Right forelimb (tissue), 1 donor: ENCODE data around the gene DMTF1.
"Not testable (repeated sequence)": the region's sequence is repeated elsewhere in the genome, so short reads cannot be mapped to it uniquely, and the experiment has no call there.

Experiments used
- DNase-seq: peaks from one replicate; pipeline ENCODE4 v3.0.0-alpha.2; 2018

DMTF1 gene, protein sequence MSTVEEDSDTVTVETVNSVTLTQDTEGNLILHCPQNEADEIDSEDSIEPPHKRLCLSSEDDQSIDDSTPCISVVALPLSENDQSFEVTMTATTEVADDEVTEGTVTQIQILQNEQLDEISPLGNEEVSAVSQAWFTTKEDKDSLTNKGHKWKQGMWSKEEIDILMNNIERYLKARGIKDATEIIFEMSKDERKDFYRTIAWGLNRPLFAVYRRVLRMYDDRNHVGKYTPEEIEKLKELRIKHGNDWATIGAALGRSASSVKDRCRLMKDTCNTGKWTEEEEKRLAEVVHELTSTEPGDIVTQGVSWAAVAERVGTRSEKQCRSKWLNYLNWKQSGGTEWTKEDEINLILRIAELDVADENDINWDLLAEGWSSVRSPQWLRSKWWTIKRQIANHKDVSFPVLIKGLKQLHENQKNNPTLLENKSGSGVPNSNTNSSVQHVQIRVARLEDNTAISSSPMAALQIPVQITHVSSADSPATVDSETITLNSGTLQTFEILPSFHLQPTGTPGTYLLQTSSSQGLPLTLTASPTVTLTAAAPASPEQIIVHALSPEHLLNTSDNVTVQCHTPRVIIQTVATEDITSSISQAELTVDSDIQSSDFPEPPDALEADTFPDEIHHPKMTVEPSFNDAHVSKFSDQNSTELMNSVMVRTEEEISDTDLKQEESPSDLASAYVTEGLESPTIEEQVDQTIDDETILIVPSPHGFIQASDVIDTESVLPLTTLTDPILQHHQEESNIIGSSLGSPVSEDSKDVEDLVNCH

DNA sequence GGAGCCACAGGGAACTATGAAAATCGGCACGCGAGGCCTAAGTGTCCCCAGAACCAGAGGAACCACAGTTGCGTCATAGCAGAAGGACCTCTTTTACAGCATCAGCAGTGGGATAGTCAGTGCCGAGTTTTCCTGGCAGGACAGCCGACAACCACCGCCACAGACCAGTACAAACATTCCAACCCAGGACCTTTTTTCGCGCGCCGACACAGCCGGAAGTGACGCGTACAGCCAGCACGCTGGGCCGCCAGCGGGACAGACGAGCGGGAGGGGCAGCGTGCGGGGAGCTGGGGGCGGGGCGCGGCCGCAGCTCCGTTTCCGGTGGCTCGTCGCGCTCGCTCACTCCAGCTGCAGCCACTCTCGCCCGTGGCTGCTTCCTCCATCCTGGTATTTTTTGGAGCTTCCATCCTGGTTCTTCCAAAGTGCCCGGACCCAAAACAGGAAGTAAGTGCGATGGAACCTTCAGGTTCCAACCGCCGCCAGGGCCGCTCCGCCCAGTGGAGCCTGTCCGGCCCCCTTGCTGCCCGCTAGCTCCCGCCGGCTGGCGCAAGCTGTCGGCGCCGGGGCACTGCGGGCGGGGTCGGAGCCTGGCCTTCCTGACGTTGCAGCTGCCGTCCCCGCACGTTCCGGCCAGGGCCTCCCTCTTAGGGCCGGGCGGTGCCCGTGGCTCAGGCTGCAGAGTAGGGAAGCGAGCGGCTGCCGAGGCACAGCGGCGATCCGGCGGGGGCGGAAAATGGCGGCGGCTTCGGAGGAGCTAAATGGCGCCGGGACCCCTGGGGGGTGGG, at the start of gene DMTF1:
TSS of gene DMTF1 (plus strand) at position 342 of the 785 bp plus-strand sequence. CDS start 12,489 bp downstream, outside the sequence.
- DNase-seq = peak; percentile 97

DNA sequence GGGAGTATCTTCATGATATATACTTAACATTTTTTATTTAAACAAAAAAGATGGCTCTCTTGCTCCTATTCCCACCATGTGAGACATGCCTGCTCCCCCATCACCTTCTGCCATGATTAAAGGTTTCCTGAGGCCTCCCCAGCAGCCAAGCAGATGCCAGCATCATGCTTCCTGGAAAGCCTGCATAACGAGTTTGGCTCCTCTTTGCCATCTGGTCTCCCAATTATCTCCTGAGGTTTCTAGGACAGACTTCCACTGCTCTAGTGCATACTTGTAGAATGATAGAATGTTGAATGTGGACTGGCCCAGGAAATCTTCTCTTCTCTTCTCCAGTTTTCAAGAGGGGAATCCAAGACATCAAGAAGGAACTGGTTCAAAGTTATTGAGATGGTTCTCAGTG, 46.9 kb upstream of the DMTF1 start:
- no peak for DNase-seq

DNA sequence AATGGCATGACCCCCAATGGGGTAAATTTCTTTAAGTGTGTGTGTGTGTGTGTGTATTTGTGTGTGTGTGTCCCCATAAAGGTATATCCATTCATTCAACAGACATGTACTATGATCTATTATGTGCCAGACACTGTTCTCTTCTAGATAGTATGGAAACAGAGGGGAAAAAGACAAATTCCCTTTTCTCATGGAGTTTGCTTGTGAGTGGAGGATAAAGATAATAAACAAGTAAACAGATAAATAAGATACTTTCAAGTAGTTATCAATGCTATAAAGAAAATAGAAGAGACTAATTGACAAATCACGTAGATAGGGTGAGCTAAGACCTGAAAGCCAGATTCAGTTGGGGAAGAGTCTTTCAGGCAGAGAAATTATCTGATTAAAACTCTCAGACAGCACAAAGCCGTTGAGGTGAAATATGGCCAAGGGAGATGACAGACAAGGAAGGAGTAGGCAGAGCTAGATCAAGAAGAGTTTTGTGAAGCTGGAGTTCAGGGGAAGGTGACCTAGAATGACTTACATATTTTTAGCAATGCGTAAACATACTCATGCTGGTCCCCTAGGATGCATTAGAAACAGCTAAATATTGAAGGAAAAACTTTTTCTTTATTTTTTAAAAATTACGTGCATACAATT, 45.2 kb upstream of the DMTF1 start:
- DNase-seq = no peak

DNA sequence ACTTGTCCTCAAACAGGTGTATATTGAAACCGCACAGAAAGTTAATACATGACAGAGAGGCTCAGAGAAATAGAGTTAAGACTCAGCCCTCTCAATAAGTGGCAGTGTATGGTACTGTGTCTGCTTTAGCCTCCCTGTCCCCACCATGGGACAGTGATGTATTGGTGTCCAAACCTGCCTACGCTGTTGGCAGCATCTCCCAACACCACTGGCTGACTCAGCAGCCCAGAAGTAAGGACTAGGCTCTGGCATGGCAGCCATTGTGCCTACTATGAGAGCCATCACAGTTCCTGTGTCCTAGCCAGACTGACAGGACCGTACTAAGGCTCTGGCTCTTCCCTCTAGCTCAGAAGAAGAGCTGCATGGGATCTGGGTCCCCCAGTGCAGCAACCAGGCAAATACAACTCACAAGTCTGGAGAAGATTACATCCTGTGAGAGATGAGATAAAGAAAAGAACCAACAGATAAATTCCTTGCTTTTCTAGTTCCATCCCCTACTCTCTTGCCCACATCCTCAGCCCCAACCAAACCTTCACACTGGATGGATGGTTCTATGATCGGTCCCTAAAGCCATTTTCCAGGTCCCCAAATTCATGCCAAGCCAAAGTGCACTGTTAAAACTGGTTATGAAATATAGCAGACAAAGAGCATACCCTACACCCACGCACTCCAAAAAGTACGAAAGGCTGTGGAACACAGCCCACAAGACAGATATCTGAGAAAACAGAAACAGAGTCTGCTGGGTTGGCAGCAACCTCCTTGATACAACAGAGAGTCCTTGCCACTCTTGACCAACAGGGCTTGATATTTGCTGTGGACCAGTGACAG, 44.1 kb upstream of the DMTF1 start:
- no peak for DNase-seq

DNA sequence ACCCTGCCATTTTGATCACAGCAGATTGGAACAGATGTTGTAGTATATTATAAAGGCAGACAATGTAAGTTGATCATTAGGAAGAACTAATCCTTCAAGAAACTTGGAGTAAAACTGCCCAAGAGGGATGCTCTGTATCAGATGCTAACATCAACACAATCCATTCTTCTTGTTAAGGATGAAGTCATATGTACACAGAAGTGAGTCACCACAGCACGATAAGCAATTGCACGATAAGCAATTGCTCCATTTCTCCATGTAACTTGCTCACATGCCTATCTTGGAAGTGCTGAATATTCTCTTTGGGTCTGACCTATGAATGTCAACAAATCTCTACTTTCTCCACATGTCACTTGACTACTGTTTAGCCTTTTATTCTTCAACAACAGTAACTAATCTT, 41.5 kb upstream of the DMTF1 start:
- DNase-seq = no peak

DNA sequence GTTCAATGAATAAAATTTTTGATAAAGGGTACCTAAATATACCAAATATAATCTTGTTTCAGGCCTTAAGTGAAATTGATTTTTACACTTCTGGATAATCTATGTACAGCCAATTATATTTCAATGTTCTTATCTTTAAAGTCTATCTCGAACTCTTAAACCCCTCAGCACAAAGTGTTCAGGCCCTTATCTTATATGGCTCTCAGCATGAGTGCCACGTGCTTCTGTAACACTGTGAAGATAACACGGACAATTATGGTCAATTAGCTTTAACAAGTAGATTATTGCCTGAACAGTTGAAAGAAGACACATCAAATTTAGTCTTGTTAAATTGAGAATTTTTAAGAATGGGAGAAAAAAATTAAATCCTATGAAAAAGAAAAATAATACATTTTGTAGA, 40.4 kb upstream of the DMTF1 start:
- DNase-seq = no peak

DNA sequence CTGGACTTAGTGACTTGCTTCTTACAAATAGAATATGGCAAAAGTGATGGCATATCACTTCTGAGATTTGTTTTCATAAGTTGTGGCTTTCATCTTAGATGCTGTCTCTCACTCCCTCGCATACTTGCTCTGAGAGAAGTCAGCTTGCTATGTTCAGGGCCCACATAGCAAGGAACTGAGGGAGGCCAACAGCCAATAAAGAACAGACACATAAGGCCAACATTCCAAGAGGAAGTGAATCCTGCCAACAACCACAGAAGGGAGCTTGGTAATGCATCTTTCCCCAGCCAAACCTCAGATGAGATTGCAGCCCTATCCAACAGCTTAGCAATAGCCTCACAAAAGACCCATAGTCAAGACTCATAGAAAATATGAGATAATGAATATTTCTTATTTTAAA, 39.2 kb upstream of the DMTF1 start:
- no peak for DNase-seq

DNA sequence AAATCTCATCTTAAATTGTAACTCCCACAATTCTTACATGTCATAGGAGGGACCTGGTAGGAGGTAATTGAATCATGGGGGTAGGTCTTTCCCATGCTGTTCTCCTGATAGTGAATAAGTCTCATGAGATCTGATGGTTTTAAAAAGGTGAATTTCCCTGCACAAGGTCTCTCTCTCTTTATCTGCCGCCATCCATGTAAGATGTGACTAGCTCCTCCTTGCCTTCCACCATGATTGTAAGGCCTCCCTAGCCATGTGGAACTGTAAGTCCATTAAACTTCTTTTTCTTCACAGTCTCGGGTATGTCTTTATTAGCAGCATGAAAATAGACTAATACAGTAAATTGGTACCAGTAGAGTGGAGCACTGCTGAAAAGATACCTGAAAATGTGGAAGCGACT, 38.3 kb upstream of the DMTF1 start:
- DNase-seq = not testable (repeated sequence)

DNA sequence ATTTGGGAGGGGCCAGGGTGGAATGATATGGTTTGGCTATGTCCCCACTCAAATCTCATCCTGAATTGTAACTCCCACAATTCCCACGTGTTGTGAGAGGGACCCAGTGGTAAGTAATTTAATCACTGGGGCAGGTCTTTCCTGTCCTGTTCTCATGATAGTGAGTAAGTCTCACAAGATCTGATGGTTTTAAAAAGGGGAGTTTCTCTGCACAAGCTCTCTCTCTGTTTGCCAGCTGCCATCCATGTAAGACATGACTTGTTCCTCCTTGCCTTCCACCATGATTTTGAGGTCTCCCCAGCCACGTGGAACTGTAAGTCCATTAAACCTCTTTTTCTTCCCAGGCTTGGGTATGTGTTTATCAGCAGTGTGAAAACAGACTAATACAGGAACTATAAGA, 36.5 kb upstream of the DMTF1 start:
- DNase-seq = not testable (repeated sequence)

DNA sequence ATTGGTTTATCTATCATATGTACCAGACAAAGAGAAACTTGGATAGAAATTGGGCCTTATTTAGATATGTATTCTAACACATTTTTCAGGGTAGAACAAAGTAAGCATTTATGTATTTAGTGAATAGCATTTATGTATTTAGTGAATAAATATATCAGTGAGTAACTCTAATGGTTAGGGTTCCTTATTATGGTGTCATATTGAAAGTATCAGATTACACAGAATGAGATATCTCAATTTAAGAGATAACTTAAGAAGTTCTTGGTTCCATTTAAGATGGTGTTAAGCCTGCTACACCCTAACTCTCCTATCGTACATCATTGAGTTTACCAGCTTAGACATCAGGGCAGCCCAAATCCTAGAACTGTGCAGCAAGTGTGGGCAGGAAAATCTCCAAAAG, 35.9 kb upstream of the DMTF1 start:
- no peak for DNase-seq

DNA sequence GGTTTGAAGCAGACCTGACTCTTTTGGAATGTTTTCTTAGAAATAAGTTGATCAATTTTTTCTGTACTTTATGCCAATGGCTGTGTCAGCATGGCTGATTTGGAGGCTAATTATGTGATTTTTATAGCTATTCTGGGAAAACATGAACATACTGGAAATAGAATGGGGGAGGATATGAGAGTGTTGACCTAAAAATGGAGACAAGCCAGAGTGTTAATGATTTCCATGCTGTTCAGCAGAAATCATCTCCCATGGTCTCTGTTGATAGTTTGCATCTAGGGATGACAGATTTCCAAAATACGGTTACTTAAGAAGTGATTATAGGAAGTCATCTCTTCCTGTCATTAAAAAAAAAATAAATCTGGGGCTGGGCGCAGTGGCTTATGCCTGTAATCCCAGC, 32.7 kb upstream of the DMTF1 start:
- DNase-seq = no peak

DNA sequence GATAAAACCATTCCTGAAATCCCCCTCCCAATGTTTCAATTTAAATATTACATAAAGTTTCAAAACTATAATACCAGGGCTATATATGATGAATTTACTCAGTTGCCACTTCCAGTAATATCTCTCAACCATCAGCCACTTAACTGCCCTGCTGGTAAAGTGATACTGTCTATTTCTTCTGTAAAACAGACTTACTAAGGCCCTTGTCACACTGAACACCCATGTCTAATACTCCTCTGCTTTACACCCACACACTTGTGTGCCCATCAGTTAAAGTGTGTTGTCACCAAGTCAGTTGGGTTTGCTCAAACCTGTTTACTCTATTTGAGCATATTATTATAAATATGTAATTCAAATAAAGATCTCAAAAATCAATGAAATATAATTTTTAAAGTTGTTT, 29.1 kb upstream of the DMTF1 start:
- DNase-seq = no peak

DNA sequence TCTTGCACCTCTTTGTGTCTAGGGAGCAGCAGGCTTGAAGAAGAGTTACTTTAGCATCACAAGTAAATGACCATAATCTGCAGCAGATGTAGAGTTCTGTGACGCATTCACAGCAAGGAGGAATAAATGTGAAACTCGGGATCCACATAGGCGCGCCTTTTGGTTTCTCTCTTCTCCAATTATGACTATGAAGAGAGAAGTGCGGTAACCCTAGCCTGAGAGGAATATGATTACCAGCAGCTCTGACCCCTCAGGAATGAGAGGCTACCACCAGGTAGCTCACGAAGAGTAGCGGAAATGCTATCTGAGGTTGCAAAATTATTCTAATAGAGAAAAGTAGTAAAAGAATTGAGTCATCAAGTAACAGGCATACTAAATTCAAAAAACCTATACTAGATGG, 25.2 kb upstream of the DMTF1 start:
- no peak for DNase-seq

DNA sequence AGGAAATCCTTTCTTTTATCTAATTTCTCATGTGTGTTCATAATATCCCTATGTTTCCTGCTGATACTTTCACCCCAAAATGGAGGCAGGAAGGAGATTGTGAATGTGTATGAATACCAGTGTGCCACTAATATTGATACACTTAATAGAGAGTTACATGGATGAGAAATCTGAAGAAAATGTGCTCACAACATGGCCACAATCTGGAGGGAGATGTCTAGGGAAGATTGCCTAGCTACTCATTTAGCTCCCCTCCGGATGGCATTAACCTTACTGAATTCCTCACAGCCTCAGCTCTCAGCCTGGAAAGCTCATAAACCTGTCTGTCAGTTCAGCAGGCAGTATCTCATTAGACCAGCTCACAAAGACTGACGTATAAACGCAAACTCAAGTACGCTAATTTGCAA, 23.4 kb upstream of the DMTF1 start:
- DNase-seq = no peak

DNA sequence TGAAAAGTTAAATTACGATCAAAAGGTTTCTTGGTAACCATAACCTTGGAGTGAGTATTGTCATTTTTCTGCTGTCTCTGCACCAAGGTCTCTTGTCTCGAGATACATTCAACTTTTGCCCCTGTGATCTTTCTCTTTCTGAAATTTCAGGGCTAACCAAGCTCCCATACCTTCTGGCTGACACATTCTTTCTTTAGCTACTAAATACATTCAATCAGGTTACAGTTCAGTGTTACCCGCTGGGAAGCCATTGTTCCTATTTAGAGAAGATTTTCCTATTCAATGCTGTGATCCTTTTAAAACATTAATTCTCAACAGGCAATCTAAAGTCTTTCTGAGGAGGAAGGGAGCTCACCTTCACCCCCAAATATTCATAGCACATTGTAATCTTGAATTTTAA, 22.9 kb upstream of the DMTF1 start:
- DNase-seq = no peak

DNA sequence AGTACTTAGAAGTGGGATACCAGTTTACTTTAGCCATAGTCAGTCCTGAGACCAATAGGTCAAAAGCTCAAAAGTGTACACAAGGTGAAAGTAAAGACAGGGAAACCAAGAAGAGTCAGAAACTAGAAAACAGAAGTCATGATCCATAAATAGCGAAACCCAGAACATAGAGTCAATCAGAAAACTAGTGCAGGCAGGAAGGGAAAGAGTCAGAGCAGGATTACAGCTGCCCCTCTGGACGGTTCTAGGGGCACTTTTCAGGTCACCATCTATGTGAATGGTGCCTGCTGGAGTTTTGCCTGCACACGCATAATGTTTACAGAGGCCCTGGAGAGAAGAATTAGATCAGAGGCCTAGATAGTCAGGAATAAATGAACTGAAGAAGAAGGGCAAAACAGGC, 22.4 kb upstream of the DMTF1 start:
- DNase-seq = no peak

DNA sequence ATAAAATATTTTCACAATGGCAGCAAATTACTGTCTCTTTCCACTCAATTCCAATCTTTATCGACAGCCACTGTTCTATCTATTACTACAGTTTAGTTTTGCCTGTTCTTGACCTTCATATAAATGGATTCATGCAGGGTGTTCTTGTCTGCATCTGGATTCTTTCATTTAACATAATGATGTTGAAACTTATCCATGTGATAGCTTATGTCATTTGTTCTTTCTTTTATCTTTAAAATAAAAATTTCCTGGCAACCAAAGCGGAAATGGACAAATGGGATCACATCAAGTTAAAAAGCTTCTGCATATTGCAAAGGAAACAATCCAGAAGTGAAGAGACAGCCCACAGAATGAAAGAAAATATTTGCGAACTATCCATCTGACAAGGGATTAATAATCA, 20.5 kb upstream of the DMTF1 start:
- no peak for DNase-seq

DNA sequence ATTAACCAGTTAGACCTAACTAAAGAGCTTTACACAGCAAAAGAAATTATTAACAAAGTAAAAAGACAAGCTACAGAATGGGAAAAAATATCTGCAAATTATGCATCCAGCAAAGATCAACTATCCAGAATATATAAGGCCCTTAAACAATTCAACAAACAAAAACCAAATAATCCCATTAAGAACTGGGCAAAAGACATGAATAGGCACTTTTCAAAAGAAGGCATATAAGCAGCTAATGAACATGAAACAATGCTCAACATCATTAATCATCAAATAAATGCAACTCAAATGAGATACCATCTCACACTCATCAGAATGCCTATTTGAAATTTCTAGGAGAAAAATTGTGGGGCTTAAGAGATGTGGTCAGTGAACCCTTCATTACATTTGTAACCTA, 15.0 kb upstream of the DMTF1 start:
- no peak for DNase-seq

DNA sequence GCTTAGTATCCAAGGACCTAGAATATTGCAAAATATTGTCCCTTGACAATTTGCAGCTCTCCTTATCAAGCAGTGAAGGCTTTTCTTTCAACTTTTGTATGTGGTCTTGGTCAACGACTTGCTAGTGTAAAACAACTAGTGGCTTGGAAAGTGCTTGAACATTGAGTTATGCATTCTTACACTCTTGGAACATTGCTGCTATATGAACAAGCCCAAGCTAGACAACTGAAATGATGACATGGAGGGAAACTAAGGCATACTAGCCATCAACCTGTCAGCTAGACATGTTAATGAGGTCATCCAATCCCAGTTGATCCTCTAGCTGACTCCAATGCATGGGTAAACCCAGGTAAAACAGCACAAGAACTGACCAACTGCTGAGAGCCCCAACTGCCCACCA, 12.7 kb upstream of the DMTF1 start:
- no peak for DNase-seq

DNA sequence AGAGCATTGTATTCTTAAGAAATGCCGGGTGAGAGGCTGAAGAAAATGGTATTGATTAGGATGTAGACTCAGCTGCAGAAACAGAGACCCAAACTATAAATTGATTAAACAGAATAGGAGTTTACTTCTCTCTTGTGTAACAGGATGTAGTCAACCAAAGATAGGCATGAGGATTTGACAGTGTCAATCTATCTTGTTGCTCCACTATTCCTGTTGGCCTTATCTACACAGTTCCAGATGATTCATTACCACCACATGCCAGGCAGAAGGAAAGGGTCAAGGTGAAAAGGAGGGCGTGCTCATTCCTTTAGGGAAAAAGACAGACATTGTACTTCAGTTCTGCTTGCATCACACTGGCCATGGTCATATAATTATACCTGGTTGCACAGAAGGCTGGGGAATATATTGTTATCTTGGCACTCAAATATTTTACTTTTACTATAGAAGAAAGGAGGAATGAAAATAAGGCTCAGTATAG, 11.9 kb upstream of the DMTF1 start:
- no peak for DNase-seq

DNA sequence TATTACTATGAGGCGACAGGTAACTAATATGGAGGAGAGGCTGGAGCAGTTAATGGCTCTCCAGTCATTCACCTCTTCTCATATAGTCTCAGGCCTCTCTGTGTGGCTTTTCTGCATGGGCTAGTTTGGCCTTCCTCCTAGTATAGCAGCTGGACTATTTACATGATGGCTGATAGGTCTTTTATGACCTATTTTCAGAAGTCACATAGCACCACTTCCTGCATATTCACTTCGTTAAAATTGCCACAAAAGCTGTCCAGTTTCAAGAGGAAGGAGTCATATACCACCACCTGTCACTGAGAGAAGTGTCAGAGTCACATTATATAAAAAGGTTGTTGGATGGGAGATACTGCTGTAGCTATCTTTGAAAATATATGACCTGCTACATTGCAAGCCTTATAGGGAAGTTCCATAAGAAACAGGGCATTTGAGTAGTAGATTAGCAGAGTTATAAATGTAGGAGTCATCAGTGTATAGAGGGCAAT, 8.0 kb upstream of the DMTF1 start:
- DNase-seq = no peak
